H1 (cell line): Measurements from ENCODE around the gene ARHGAP4. TPM values are rescaled to one million over a fixed set of nuclear protein-coding genes. Genes with fewer than 3 reads are reported as not detected.

Experiments used
- CTCF ChIA-PET: fragments of 300-600 bp; sonication (Branson Sonifier 250); formaldehyde crosslinking; loops from one replicate; lab custom pipeline; 2021; ENCODE audit not compliant: partially characterized antibody; lab: Charles Lee
- POLR2A ChIA-PET: fragments of 300-600 bp; sonication (Branson Sonifier 250); formaldehyde crosslinking; loops from one replicate; lab custom pipeline; 2021; ENCODE audit warnings: inconsistent platforms; ENCODE audit not compliant: partially characterized antibody; lab: Charles Lee
- DNase-seq, 2 experiments: peaks; one replicate each; pipeline versions ENCODE4 v3.0.0 to v3.0.0-alpha.2; 2010 to 2022; ENCODE audit warnings: low spot score in 2 of 2, low read depth in 1 of 2, mixed read lengths in 1 of 2
- FAIRE-seq: peaks from 2 replicates; lab custom pipeline; 2011; peaks lifted over from hg19 to GRCh38; lab: Jason Lieb, UNC
- H2AFZ ChIP-seq: 2 replicates; pipeline ENCODE4 v1.8.1; 2012; ENCODE audit warnings: low read length, inconsistent platforms
- H2AK5ac ChIP-seq: 2 replicates; pipeline ENCODE4 v1.6.1; 2013; ENCODE audit warnings: low read depth, low read length
- H2BK120ac ChIP-seq: replicated peaks from 2 replicates; pipeline ENCODE3; 2013; ENCODE audit warnings: low read depth, low read length, inconsistent platforms
- H2BK12ac ChIP-seq: 2 replicates; pipeline ENCODE4 v1.6.1; 2013; ENCODE audit warnings: low read depth, low read length
- H2BK15ac ChIP-seq: 2 replicates; pipeline ENCODE4 v1.6.1; 2013; ENCODE audit warnings: low read length
- H2BK20ac ChIP-seq: 2 replicates; pipeline ENCODE4 v1.6.1; 2013; ENCODE audit warnings: low read length
- H2BK5ac ChIP-seq: 2 replicates; pipeline ENCODE4 v1.6.1; 2013; ENCODE audit warnings: low read depth, low read length
- H3K14ac ChIP-seq: 2 replicates; pipeline ENCODE4 v1.6.1; 2013; ENCODE audit warnings: inconsistent platforms; ENCODE audit not compliant: insufficient read length
- H3K18ac ChIP-seq: 2 replicates; pipeline ENCODE4 v1.6.1; 2013; ENCODE audit warnings: low read length; ENCODE audit errors: extremely low read depth
- H3K23ac ChIP-seq: 2 replicates; pipeline ENCODE4 v1.6.1; 2013; ENCODE audit warnings: inconsistent platforms; ENCODE audit not compliant: insufficient read length
- H3K23me2 ChIP-seq: 2 replicates; pipeline ENCODE4 v1.6.1; 2013; ENCODE audit warnings: low read depth, low read length
- H3K27ac ChIP-seq: 2 replicates; pipeline ENCODE4 v1.6.1; 2011; ENCODE audit warnings: low read depth, low read length, inconsistent platforms
- H3K27me3 ChIP-seq, 4 experiments: replicated peaks in 1 of 4; 1 replicate in 1 of 4; 2 replicates in 3 of 4; pipeline versions ENCODE4 v1.6.1 to v1.8.1; 2011 to 2013; ENCODE audit warnings: low read length in 3 of 4, mild to moderate bottlenecking in 3 of 4, inconsistent platforms in 2 of 4, mixed read lengths in 2 of 4, moderate library complexity in 1 of 4; ENCODE audit not compliant: control insufficient read depth in 3 of 4, insufficient read depth in 3 of 4; ENCODE audit errors: extremely low read depth in 1 of 4
- H3K36me3 ChIP-seq, 4 experiments: 2 replicates each; pipeline versions ENCODE4 v1.6.1 to v1.8.1; 2011 to 2013; ENCODE audit warnings: mild to moderate bottlenecking in 4 of 4, low read length in 3 of 4, moderate library complexity in 2 of 4, control low read depth in 1 of 4, inconsistent platforms in 1 of 4; ENCODE audit not compliant: insufficient read depth in 4 of 4, control insufficient read depth in 2 of 4
- H3K4ac ChIP-seq: replicated peaks from 2 replicates; pipeline ENCODE3; 2013; ENCODE audit warnings: low read length, low read depth, mixed read lengths, inconsistent platforms; ENCODE audit not compliant: insufficient read length
- H3K4me1 ChIP-seq, 4 experiments: replicated peaks in 1 of 4; 1 replicate in 1 of 4; 2 replicates in 3 of 4; pipeline versions ENCODE4 v1.6.1 to v1.8.1; 2011 to 2013; ENCODE audit warnings: low read length in 3 of 4, inconsistent platforms in 2 of 4, mixed read lengths in 1 of 4; ENCODE audit not compliant: insufficient read depth in 4 of 4, control insufficient read depth in 3 of 4
- H3K4me2 ChIP-seq, 2 experiments: 2 replicates each; pipeline versions ENCODE4 v1.6.1 to v1.8.1; 2011 to 2013; ENCODE audit warnings: low read depth in 2 of 2, low read length in 2 of 2, control low read depth in 1 of 2, inconsistent platforms in 1 of 2, mild to moderate bottlenecking in 1 of 2; ENCODE audit not compliant: insufficient read depth in 1 of 2
- H3K4me3 ChIP-seq, 4 experiments: fragments of 200-600, 300-600 bp in 1 of 4; sonication (generic), shearing (Covaris generic), sonication (Bioruptor Twin) in 1 of 4; 2 replicates each; pipeline versions ENCODE4 v1.5.1 to v1.8.1; 2011 to 2016; ENCODE audit warnings: low read length in 4 of 4, low read depth in 3 of 4, control low read depth in 2 of 4, inconsistent platforms in 2 of 4, mild to moderate bottlenecking in 2 of 4, mixed read lengths in 1 of 4, moderate library complexity in 1 of 4; ENCODE audit not compliant: insufficient read depth in 2 of 4; ENCODE audit errors: extremely low read depth in 1 of 4
- H3K56ac ChIP-seq: replicated peaks from 2 replicates; pipeline ENCODE3; 2013; ENCODE audit warnings: low read depth, mild to moderate bottlenecking, mixed read lengths, low read length, inconsistent platforms; ENCODE audit not compliant: insufficient read length
- H3K79me1 ChIP-seq: 2 replicates; pipeline ENCODE4 v1.6.1; 2013; ENCODE audit warnings: low read depth, low read length, control low read depth
- H3K79me2 ChIP-seq, 2 experiments: 2 replicates each; pipeline versions ENCODE4 v1.6.1 to v1.8.1; 2012 to 2013; ENCODE audit warnings: low read length in 2 of 2, mild to moderate bottlenecking in 2 of 2, inconsistent platforms in 1 of 2; ENCODE audit not compliant: insufficient read depth in 2 of 2, control insufficient read depth in 1 of 2
- H3K9ac ChIP-seq, 4 experiments: replicated peaks in 1 of 4; 1 replicate in 1 of 4; 2 replicates in 3 of 4; pipeline versions ENCODE4 v1.6.1 to v1.8.1; 2011 to 2013; ENCODE audit warnings: low read depth in 3 of 4, low read length in 3 of 4, control low read depth in 2 of 4, mild to moderate bottlenecking in 2 of 4, moderate library complexity in 2 of 4, inconsistent platforms in 1 of 4; ENCODE audit errors: extremely low read depth in 1 of 4
- H3K9me3 ChIP-seq, 2 experiments: 2 replicates each; pipeline versions ENCODE4 v1.6.1 to v1.8.1; 2012 to 2013; ENCODE audit warnings: mild to moderate bottlenecking in 2 of 2, moderate library complexity in 2 of 2, control low read depth in 1 of 2, inconsistent platforms in 1 of 2, low read depth in 1 of 2, low read length in 1 of 2, mixed read lengths in 1 of 2; ENCODE audit not compliant: insufficient read depth in 2 of 2
- H4K20me1 ChIP-seq, 2 experiments: replicated peaks in 1 of 2; 2 replicates each; pipeline versions ENCODE3 to v1.8.1; 2011 to 2013; ENCODE audit warnings: inconsistent platforms in 2 of 2, low read length in 2 of 2, mild to moderate bottlenecking in 1 of 2; ENCODE audit not compliant: insufficient read depth in 2 of 2, control insufficient read depth in 1 of 2
- H4K5ac ChIP-seq: 2 replicates; pipeline ENCODE4 v1.6.1; 2013; ENCODE audit warnings: low read length, low read depth, mixed read lengths, inconsistent platforms; ENCODE audit not compliant: insufficient read length
- H4K8ac ChIP-seq: 2 replicates; pipeline ENCODE4 v1.8.0; 2013; ENCODE audit warnings: mild to moderate bottlenecking, moderate library complexity, low read length, inconsistent platforms; ENCODE audit not compliant: insufficient read depth; ENCODE audit errors: extremely low read depth
- H4K91ac ChIP-seq: replicated peaks from 2 replicates; pipeline ENCODE3; 2013; ENCODE audit warnings: low read length, mixed read lengths, inconsistent platforms; ENCODE audit not compliant: insufficient read length
- CHD1 ChIP-seq: IDR thresholded peaks from 2 replicates; pipeline ENCODE4 v1.6.1; 2012; ENCODE audit warnings: low read depth, low read length, improper control_type of control experiment
- CHD2 ChIP-seq: IDR thresholded peaks from 2 replicates; pipeline ENCODE4 v1.6.1; 2012; ENCODE audit warnings: low read length, improper control_type of control experiment
- FOSL1 ChIP-seq: IDR thresholded peaks from 2 replicates; pipeline ENCODE4 v1.6.1; 2011; ENCODE audit warnings: mild to moderate bottlenecking, low read depth, low read length, moderate library complexity; ENCODE audit not compliant: insufficient read depth
- GTF2F1 ChIP-seq: IDR thresholded peaks from 2 replicates; pipeline ENCODE4 v1.6.1; 2012; ENCODE audit warnings: low read depth, low read length, improper control_type of control experiment, borderline replicate concordance
- NRF1 ChIP-seq: IDR thresholded peaks from 2 replicates; pipeline ENCODE4 v1.6.1; 2011; ENCODE audit warnings: mild to moderate bottlenecking, low read depth, low read length, improper control_type of control experiment
- RXRA ChIP-seq: IDR thresholded peaks from 2 replicates; pipeline ENCODE4 v1.6.1; 2011; ENCODE audit warnings: low read depth, mild to moderate bottlenecking, low read length, moderate library complexity; ENCODE audit not compliant: insufficient read depth
- SP2 ChIP-seq: IDR thresholded peaks from 2 replicates; pipeline ENCODE4 v1.6.1; 2012; ENCODE audit warnings: mild to moderate bottlenecking, low read length, inconsistent platforms
- WGBS, 2 experiments: shearing (Covaris generic) in 1 of 2; methylation state at CpG; one replicate each; pipeline versions ENCODE4 v1.1.6 to v1.1.7; 2013 to 2015; ENCODE audit warnings: low lambda C conversion rate in 2 of 2, mixed read lengths in 2 of 2, inconsistent platforms in 1 of 2, low coverage in 1 of 2, missing lambda C conversion rate in 1 of 2; ENCODE audit not compliant: insufficient replicate concordance in 2 of 2, insufficient coverage in 1 of 2, insufficient read length in 1 of 2; ENCODE audit errors: extremely low coverage in 1 of 2, missing lambda C conversion rate in 1 of 2; 5-methylcytosine and 5-hydroxymethylcytosine counted together
- polyA plus RNA-seq, 7 experiments: library from polyadenylated mRNA; depleted of rRNA in 3 of 7; stranded (reverse) in 5 of 7; unstranded in 2 of 7; fragments of >200 nt in 5 of 7; fragments of 200-250 nt in 2 of 7; gene quantifications; 1 replicate in 5 of 7; 2 replicates in 1 of 7; 4 replicates in 1 of 7; pipeline versions ENCODE4 v1.2.1 to v1.2.3, GENCODE V29; 2011 to 2013; ENCODE audit warnings: missing spikeins in 2 of 7, mixed read lengths in 2 of 7
- total RNA-seq: library from RNA; stranded (reverse); fragmentation: NEBNext Ultra II Directional; extraction: Animal tissue kit (Norgen Biotek cat#: 25700); gene quantifications from 2 replicates; pipeline ENCODE4 v1.2.1, GENCODE V29; 2021

Gene ARHGAP4
- total and polyA plus RNA-seq, 2 of the 8 experiments (the other 6 are each of a cell fraction or from before 2014, with no cell fraction given), result 23.9 to 26.0 TPM

DNA sequence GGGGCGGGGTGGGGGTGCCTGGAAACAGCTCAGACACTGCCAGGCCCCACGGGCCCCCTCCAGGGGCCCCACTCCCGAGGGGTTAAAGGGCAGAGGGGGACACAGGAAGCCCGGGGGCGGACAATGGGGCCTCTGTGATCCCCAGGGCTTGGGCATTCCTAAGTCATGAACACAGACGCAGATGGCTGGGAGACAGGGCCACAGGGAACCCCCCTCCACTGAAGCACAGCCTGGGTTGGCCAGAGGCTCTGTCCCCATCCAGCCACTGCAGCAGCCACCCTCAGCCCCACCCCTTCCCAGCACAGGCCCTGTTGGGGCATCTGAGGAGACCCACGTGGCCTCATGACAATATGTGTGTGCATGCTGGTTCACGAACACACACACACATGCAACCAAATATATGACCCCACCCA lies 44.0 kb downstream of the ARHGAP4 start:
- Histone ChIP-seq H4K91ac (no peak overlapping the region), H4K8ac (no peak overlapping the region), H3K4me1 (peaks cover 4 to 52% (median 34%) of the 10 kb centered on the region in 4 experiments), H2AK5ac (no peak overlapping the region), H2BK120ac (peak overlapping the region; percentile 10), H4K5ac (no peak overlapping the region), H3K79me2 (no peaks in the 10 kb centered on the region; a peak in 1 of 4 replicates), H3K4me3 (no peak overlapping the region), H3K27me3 (peaks cover 0 to 8% (median 0%) of the 10 kb centered on the region in 4 experiments; a peak in 2 of 7 replicates), H2BK5ac (no peak overlapping the region), H2AFZ (no peak overlapping the region), H3K4ac (no peak overlapping the region), H3K27ac (no peak overlapping the region), H3K18ac (no peak overlapping the region), H2BK12ac (no peak overlapping the region), H2BK15ac (no peak overlapping the region), H3K14ac (no peak overlapping the region), H3K23ac (no peak overlapping the region), H3K56ac (no peak overlapping the region), H2BK20ac (no peak overlapping the region), H3K9ac (no peak overlapping the region), H3K79me1 (no peaks in the 10 kb centered on the region), H3K23me2 (peaks cover 8% of the 10 kb centered on the region; the same call in 1 of the 2 replicates), H4K20me1 (peaks cover 0 to 4% of the 10 kb centered on the region in 2 experiments), H3K4me2 (no peak overlapping the region), H3K36me3 (no peaks in the 10 kb centered on the region), H3K9me3 (no peaks in the 10 kb centered on the region)
- CTCF ChIA-PET, result interaction anchor here (0.8 kb wide), 1 partner anchor 116 kb away, joined by 3 read pairs; no protein-coding TSS in a partner anchor
- POLR2A ChIA-PET, result interaction anchor here (1.0 to 1.2 kb wide), 4 partner anchors 10 to 78 kb away, joined by 3 read pairs; no protein-coding TSS in a partner anchor
- DNase-seq (no peak), FAIRE-seq (no peak)
- 83% methylated on average over 1 of the region's 8 CpGs; no CpG with 5 or more reads in 1 of the 2 experiments for WGBS, 2 experiments
- no peak for TF ChIP-seq NRF1
- no peak for TF ChIP-seq CHD2
- no peak for TF ChIP-seq SP2
- TF ChIP-seq RXRA, result no peak
- TF ChIP-seq CHD1, result no peak
- no peak for TF ChIP-seq FOSL1
- TF ChIP-seq GTF2F1, result no peak
